Stimulated activated CD8-positive, alpha-beta memory T cell treated with anti-CD3 and anti-CD28 coated beads, Interleukin-12 subunit alpha, Interleukin-12 subunit beta, amount 100 ng/mL, for 24 hours (primary cell): Measurements from ENCODE around the gene MINDY2.
A peak's percentile ranks its signal among the peaks of the same experiment; 100 is the strongest.
"Not testable (repeated sequence)": the region's sequence is repeated elsewhere in the genome, so short reads cannot be mapped to it uniquely, and the experiment has no call there.

Experiments used
- DNase-seq: peaks from one replicate; pipeline ENCODE4 v3.0.0-alpha.2; 2020; ENCODE audit errors: extremely low read depth

The MINDY2 gene

DNA sequence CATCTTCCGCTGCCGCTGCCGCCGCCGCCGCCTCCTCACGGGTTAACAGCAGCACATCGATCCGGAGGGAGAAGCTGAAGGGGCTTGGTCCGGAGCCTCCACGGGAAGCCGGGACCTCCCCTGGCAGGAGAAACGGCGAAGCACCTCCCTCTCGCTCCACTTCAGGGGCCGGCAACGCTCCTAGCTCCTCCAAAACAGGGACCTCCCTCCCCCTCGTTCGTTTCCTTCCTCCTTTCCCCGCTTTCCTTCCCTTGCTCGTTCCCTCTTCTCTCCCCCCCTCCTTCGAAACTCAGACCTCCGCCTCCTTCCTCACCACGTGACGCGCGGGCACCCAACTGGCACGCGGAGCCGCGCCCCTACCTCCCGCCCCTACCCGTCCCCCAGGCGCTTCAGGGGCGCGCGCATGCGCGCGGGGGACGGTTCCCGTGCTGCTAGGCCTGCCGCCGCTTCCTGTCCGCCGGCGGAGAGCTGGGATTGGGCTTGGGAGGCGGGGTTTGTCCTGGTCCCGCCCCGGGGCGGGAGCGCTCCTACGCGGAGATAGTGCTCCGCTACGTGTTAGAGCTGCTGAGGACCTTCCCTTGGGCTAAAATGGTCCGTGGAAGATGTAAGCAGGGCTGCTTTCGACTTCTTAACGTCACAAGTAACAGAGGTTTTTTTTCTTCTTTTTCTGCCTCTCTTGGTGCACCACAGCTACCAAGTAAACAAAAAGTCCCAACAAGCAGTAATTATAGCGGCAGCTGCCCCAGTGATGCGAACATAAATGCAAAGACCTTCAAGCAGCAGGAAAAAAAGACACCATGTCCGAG lies 21.4 kb upstream of the MINDY2 start, which contains the start of gene ADAM10:
Gene ADAM10, minus strand, starts transcription at position 176 of the 806 bp plus-strand sequence. Its CDS starts 173 bp downstream, at position 3.
- DNase-seq = peak; percentile 98

DNA sequence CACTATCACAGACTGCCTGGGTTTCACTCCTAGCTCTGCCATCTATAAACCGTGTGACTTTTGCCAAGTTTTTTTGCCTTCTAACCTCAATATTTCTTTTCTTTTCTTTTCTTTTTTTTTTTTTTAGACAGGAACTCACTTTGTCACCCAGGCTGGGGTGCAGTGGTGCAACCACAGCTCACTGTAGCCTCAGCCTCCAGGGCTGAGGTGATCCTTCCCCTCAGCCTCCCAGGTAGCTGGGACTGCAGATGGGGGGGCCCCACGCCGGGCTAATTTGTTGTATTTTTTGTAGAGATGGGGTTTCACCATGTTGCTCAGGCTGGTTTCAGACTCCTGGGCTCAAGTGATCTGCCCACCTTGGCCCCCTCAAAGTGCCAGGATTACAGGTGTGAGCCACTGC lies 18.4 kb upstream of the MINDY2 start:
- DNase-seq = no peak

DNA sequence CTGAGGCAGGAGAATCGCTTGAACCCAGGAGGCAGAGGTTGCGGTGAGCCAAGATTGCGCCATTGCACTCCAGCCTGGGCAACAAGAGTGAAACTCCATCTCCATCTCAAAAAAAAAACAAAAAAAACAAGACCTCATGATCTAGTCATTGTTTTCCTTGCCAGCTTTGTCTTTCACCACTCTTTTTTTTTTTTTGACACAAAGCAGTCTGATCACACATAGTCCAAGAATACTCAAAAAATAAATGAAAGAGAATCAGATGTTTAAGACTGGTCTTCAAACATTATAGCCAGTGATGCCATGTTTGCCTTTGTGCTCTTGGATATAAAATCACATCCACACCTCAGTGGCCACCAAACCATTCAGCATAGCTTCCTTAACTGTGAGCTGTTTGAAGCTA lies 15.8 kb upstream of the MINDY2 start:
- DNase-seq = no peak

DNA sequence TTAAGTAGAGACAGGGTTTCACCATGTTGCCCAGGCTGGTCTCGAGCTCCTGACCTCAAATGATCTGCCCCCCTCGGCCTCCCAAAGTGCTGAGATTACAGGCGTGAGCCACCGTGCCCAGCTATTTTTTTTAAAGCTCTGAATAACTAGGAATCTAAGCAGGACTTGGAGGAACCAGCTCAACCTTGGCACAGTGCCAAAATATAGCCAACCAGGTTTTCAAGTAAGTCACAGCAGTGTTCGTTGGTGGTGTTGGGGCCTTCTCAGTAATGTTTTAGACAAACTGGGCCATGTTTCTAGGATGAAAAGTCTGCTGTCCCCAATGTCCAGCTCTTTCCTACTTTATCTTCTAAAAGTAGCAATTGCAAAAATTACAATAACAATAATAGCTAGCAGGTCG lies 15.1 kb upstream of the MINDY2 start:
- DNase-seq = no peak

DNA sequence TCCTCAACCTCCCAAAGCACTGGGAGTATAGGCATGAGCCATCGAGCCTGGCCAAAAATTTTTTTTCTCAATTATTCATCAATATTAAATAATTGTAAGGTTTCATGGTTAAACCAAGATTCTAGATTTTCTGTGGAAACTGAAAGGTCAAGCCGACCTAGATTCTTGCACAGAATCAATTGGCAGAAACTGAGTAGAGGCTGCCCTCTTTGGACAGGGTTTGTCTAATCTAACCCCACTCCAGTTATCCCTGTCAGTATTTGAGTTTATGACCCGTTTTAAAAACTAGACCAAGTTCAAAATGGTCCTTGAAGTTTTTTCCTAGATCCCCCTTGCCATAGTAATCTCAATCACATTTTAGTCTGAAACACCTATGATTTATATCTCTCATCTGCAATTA lies 13.0 kb upstream of the MINDY2 start:
- DNase-seq = no peak

DNA sequence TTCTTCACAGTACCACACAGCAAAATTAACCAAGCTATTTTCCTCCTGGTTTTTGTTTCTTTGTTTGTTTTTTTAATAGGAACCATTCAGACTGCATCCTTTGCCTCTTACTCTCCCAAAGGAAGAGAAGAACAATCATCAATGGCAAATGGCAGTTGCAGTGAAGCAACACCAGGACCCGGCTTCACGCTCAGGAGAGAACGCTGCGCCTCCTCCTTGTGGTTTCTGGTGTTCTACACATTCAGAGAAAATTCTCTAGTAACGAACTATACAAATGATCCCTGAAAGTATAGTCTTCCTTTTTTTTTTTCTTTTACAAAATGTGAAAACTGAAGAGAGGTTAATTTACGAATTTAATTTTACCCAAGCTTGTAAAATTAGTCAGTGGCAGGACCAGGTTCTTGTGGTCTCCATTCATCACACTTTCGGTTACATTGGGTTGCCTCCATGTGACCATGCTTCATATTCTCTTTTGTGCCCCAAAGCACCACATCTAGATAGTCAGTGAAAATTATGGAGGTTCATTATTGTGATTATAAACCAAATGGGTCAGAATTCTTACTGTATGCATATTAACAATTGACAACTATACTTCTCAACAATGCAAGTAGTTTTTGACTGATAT lies 10.6 kb upstream of the MINDY2 start:
- no peak for DNase-seq

DNA sequence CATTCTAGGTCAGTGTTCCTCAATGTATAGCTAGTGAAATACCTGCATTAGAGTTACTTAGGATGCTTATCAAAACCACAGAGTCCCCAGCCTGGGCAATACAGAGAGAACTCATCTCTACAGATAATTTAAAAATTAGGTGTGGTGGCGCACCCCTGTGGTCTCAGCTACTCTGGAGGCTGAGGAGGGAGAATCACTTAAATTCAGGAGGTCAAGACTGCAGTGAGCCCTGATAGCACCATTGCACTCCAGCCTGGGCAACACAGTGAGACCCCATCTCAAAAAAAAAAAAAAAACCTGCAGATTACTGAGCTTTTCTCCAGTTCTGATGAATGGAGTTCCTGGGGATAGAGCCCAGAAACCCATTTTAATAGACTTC lies 10.1 kb upstream of the MINDY2 start:
- DNase-seq = no peak

DNA sequence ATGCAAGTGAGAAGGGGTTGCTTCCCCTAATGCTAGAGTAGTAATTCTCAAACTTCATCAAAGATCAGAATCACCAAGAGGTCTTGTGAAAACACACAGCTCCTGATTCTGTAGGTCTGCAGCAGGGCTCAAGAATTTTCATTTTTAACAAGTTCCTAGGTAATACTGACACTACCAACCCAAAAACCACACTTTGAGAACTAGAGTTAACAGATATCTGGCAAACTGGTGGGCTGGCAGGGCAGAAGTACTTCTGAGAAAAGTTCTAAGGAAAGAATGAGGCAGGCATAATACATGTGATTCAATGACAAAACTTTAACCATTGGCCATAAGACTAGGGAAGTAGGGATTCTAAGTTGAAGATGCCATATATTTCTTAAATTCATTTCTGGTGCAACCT lies 8.8 kb upstream of the MINDY2 start:
- DNase-seq = no peak

DNA sequence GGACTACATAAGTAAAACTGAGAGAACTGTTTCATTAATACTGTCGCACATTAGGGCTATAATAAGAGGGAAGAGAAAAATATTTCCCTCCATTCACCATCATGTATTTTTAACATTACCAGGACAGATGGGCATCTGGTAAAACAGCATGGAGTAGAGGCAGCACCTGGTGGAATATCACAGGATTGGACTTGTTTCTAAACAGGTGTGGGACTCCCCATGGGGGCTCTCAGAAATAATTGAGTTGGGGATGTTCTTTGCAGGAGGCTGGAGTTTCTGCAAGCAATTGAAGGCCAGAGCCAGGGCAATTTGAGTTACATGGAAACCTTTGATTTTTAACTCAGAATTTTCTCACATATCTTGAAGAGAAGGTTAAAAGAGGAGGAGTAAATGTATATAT lies 8.4 kb upstream of the MINDY2 start:
- no peak for DNase-seq

DNA sequence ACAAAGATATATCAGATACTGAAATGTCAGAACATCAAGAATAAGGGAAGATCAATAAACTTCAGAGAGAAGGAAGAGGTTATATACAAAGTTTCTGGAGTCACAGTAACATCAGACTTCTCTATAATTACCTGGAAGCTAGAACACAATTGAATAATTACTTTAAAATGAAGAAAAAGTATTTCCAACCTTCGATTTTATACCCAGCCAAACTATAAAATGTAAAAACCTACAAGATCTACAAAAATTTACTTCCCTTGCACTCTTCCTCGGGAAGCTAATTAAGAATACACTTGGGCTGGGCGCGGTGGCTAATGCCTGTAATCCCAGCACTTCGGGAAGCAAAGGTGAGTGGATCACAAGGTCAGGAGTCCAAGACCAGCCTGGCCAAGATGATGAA lies 6.6 kb upstream of the MINDY2 start:
- DNase-seq = no peak

DNA sequence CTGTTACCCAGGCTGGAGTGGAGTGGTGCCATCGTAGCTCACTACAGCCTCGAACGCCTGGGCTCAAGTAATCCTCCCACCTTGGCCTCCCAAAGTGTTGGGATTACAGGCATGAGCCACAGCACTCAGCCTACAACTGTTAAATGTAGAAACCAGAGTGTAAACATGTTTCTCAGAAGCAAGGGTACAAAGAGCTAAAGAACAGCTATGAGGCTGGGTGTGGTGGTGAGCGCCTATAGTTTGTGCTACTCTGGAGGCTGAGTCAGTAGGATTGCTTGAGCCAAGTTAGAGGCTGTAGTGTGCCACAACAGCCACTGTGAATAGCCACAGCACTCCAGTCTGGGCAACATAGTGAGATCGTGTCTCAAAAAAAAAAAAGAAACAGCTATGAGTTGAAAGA lies 4.8 kb upstream of the MINDY2 start:
- DNase-seq = no peak

DNA sequence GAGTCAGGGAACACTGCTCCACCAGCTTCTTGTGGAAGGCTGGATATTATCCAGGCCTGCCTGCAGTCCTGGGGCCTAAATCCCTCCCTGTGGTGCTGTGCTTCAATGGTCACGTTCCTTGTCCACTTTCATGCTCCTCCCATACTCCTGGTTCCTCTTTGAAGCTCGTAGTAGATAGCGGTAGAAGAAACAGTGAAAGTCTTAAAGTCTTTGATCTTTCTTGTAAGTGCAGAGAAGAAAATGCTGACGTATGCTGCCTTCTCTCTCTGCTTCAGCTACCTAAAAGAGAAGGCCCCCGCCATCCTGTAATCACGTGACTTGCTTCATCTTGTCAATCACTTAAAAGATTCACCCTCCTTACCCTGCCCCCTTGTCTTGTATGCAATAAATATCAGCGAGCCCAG lies 2.5 kb upstream of the MINDY2 start:
- DNase-seq = not testable (repeated sequence)

DNA sequence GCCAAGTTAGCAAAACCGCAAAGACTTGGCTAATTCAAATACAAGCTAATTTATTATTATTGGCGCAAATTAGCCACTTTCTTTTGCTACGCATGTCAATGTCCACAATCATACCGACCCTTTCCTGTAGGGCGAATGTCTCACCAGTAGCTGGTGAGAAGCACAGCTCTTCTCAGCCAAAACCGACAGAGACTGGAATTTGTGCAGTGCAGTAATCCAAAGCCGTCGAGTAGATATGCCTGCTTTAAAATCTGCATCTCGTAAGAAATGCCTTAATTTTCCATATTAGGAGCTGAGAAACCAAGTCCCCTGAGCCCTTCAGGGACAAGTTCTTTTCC lies 614 bp upstream of the MINDY2 start:
- DNase-seq = no peak

DNA sequence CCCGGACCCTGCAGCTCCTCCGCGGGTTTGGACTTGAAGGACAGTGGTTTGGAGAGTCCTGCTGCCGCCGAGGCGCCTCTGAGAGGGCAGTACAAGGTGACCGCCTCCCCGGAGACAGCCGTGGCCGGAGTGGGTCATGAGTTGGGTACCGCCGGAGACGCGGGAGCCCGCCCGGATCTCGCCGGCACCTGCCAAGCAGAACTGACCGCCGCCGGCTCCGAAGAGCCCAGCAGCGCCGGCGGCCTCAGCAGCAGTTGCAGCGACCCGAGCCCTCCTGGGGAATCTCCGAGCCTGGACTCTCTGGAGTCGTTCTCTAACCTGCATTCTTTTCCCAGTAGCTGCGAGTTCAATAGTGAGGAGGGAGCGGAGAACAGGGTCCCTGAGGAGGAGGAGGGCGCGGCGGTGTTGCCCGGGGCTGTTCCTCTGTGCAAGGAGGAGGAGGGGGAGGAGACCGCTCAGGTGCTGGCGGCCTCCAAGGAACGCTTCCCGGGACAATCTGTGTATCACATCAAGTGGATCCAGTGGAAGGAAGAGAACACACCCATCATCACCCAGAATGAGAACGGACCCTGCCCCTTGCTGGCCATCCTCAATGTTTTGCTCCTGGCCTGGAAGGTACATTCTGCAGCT lies 634 bp downstream of the MINDY2 start:
- no peak for DNase-seq

DNA sequence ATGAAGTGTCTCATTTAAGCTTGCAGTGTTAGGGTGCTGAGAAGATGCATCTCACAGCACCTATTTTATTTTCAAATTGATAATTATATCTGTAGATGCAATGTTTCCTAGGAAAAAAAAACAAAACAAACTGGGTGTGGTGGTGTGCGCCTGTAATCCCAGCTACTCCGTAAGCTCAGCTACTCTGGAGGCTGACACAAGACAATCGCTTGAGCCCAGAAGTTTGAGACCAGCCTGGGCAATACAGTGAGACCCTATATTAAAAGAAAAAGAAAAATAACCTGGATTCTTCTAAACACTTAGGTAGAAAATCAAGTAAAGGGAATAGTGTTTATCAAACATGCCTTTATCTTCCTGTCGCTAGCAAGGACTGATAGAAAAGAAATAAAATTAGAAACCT lies 1.9 kb downstream of the MINDY2 start:
- no peak for DNase-seq

DNA sequence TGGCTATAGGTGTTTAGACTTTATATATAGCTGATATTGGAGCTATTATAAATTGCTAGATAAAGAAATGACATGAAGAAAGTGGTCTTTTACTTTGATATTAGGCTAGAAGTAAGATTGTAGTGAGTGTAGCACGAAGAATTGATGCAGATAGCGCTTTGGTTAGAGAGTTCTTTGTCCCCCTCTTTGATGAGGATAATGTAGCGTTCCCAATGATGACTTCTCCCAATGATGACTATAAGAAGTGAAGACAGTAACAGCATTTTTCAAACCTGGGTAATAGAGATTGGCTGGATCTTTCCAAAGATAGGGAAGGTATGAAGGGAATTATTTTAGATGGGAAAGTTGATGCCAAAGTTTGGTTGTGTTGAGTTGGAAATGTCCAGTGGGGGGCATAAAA lies 4.3 kb downstream of the MINDY2 start:
- DNase-seq = no peak

DNA sequence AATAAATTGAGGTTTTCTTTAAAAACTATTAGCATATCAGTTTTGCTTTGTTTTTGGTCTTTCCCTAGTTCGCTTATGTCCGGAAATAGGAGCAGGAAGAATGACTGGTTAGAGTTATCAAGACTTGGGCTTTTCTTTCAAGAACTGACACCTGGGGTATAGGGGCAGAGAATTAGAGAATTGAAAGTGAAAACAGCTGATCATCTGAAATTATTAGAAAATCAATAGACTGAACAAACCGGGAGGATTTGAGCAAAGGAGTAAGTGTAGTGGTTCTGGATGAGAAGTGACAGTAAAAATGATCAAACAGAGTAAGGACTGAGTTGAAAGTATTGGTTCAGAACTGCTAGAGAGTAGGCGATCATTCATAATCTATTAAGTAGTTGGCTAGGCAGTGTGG lies 6.0 kb downstream of the MINDY2 start:
- no peak for DNase-seq

DNA sequence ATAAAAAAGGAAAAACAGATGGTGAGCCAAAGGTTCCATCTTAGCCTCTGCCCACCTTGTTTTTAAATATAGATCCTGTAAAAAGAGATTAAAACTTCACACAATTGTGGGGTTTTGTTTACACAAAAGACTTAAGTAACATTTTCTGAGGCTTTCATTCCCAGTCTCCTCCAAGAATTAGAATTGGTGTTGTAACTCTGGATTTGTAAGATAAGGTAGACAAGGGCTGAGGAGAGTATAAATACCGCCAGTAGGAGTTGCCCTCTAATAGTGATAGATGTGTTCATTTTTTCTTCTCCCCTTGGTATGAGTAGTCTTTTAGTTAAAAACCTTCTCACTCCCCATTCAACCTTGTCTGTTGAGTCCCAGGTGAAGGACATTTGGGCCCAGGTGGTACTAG lies 8.5 kb downstream of the MINDY2 start:
- no peak for DNase-seq

DNA sequence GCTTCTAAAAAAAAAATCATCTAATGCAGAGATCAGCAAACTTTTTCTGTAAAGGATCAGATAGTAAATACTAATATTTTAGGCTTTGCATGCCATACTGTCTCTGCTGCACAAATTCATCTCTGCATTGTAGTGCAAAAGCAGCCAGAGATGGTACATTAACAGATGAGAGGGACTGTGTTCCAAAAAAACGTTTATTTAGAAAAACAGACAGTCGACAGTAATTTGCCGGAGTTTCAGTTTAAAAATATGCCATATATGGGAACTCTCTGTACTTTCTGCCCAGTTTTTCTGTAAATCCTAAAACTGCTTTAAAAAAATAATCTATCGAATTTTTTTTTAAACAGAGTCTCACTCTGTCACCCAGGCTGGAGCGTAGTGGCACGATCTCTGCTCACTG lies 14.3 kb downstream of the MINDY2 start:
- no peak for DNase-seq

DNA sequence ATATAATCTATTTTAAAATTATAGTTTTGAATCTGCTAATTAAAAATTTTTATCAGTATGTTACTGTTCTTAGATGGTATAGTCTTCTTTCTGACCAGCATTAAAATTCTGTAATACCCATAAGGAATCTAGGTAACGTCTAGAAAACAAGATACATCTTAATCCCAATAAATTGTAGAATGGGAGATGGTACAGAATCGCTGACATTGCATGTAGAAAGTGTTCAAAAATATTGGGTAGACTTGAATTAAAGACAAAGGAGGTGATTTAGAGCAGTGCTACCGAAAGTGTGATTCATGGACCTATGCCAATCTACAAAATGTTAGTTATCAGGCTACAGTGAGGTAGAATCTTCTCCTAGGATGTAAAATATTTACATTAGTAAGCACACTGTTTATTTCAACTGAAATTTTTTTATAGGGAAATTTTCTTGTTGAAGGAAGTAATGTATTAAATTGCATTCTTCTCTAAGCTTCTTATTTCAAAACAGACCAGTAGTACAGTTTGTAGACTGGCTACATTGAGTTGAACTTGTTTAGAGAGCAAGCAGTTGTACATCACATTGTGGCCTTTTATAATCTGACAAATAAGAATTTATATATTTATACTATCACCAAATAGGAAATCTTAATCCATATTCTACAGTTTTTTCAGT lies 17.1 kb downstream of the MINDY2 start:
- no peak for DNase-seq

DNA sequence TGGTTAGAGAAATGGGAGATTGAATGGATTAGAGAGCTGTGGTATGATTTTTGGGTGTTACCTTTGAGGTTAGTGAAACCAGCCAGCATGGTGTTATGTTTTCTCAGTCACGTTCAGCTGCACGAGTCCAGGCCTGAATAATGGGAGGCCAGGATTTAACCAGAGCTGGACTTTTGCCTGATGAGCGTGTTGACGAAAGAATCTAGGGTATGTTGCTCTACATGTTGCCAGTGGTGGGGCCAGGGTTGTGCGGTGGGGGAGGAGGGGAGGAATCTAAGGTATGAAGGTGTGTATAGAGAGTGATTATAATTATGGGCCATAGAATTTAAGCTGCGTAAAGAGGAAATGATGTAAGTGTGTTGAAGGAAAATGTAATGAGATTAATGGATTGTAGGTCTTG lies 22.8 kb downstream of the MINDY2 start:
- DNase-seq = no peak

DNA sequence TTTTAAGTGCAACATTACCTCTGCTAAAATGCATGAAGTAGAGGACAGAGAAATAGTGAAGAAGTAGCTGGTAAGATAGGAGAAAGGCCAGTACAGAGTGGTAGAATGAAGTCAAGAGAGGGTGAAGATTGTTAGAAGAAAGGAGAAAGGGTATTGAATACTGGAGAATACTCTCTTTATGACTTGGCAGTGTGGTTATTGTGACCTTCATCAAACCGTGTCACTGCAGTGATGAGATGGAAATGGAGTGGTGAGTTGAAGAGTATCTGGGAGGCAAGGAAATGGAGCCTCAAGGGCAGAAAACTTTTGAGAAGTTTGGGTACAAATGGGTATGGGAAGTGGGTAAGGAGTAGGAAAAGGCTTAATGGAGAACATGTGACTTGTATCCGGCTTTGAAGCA lies 24.7 kb downstream of the MINDY2 start:
- no peak for DNase-seq

DNA sequence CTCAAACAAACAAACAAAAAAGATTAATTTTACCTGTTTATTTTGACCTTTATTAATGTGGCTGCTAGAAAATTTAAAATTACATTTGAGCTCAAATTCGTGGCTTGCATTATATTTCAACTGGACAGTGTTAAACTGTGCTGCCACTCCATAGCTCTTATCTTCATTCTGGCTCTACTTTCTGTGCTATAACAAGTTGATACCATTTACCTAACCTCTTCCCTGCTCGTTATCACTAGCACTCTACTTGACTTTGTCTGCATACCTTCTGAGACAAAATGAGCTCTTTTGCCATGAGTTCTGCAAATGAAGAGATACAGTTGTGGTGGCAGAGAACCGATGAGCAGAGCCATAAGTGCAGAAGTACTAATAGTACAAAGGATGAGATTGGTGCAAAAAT lies 26.4 kb downstream of the MINDY2 start:
- DNase-seq = no peak
